Measurements from ENCODE around the gene CBX8.

The CBX8 gene

GRCh38 chr17:79786930-79787643 lies 9.8 kb downstream of the CBX8 start:
- CTCF ChIA-PET = interaction anchor here (0.8 to 1.5 kb wide), 8 partner anchors 10 to 221 kb away, joined by 3 to 6 read pairs (median 4); partner anchors contain the start of gene CBX8
- POLR2A ChIA-PET = no interaction called here
- no peak for TF ChIP-seq CTCF (IDR thresholded peaks at IDR 0.05; ENCODE audit: control extremely low read depth, extremely low read depth, low read depth, missing control alignments)
- no peak for DNase-seq (ENCODE audit: extremely low spot score)

- ChIA-PET CTCF (interaction anchor here (0.8 to 1.5 kb wide), 3 partner anchors 11 to 184 kb away, joined by 4 to 5 read pairs (median 4); partner anchors contain the start of gene CBX8), POLR2A (no interaction called here)
- no peak for TF ChIP-seq CTCF (IDR thresholded peaks at IDR 0.05; ENCODE audit: control extremely low read depth, extremely low read depth, low read depth, missing control alignments)
- DNase-seq (ENCODE audit: extremely low spot score) = no peak
These were observed 10.7 kb downstream of the CBX8 start for GRCh38 chr17:79785900-79786810.

GRCh38 chr17:79785017-79785899 lies 11.6 kb downstream of the CBX8 start:
- DNase-seq (ENCODE audit: extremely low spot score) = no peak
- POLR2A ChIA-PET = no interaction called here
- CTCF ChIA-PET = interaction anchor here (1.0 kb wide), 1 partner anchor 39 kb away, joined by 3 read pairs; no protein-coding TSS in a partner anchor
- no peak for TF ChIP-seq CTCF (IDR thresholded peaks at IDR 0.05; ENCODE audit: control extremely low read depth, extremely low read depth, low read depth, missing control alignments)

GRCh38 chr17:79784353-79785016 lies 12.4 kb downstream of the CBX8 start:
- CTCF ChIA-PET = interaction anchor here (1.0 kb wide), 1 partner anchor 38 kb away, joined by 3 read pairs; no protein-coding TSS in a partner anchor
- POLR2A ChIA-PET = no interaction called here
- no peak for TF ChIP-seq CTCF (IDR thresholded peaks at IDR 0.05; ENCODE audit: control extremely low read depth, extremely low read depth, low read depth, missing control alignments)

GRCh38 chr17:79783891-79784290 lies 13.0 kb downstream of the CBX8 start:
- ChIA-PET POLR2A (no interaction called here), CTCF (interaction anchor here (1.0 kb wide), 1 partner anchor 38 kb away, joined by 3 read pairs; no protein-coding TSS in a partner anchor)
- no peak for TF ChIP-seq CTCF (IDR thresholded peaks at IDR 0.05; ENCODE audit: control extremely low read depth, extremely low read depth, low read depth, missing control alignments)
- no peak for DNase-seq (ENCODE audit: extremely low spot score)

More at GRCh38 chr17:79784353-79785016, 12.4 kb downstream of the CBX8 start:
- DNase-seq (ENCODE audit: extremely low spot score) = no peak

All from GM10248 (cell line).